Measurements from ENCODE around the gene GUCA2B. TPM values are rescaled to one million over a fixed set of nuclear protein-coding genes. Genes with fewer than 3 reads are reported as not detected.

Gene GUCA2B
- total and polyA plus RNA-seq, 2 of the 4 experiments (the other 2 are of a cell fraction): not detected

GRCh38 chr1:42192106-42192505 is 38.9 kb downstream of the GUCA2B start:
- 100% methylated on average over 1 of the region's 4 CpGs; no CpG with 5 or more reads in 1 of the 2 experiments for WGBS, 2 experiments (ENCODE audit: extremely low coverage in 2 of 2, insufficient read length in 1 of 2)

More at GRCh38 chr1:42192106-42192505, 38.9 kb downstream of the GUCA2B start:
- Histone ChIP-seq H2AK9ac (replicated peaks; ENCODE audit: low read depth, low read length, poor library complexity) (no peak overlapping the region), H3K27me3 (ENCODE audit: control insufficient read depth, insufficient read depth, low read length) (no peaks in the 10 kb centered on the region), H4K20me1 (ENCODE audit: insufficient read depth, low read length) (no peaks in the 10 kb centered on the region; the same call in 1 of the 2 replicates), H2BK20ac (ENCODE audit: low read depth, low read length) (no peak overlapping the region), H3K4me1 (ENCODE audit: control insufficient read depth, insufficient read depth, low read length) (no peaks in the 10 kb centered on the region), H2AFZ (replicated peaks; ENCODE audit: low read length, poor library complexity) (no peak overlapping the region), H3K36me3 (ENCODE audit: control insufficient read depth, insufficient read depth, low read length) (peaks cover 9% of the 10 kb centered on the region), H3K4me2 (ENCODE audit: low read depth, low read length) (no peak overlapping the region), H3K23ac (ENCODE audit: low read depth, low read length) (no peak overlapping the region), H2BK5ac (ENCODE audit: low read depth, low read length, poor library complexity, severe bottlenecking) (no peak overlapping the region), H4K91ac (ENCODE audit: insufficient read depth, low read depth, low read length) (no peak overlapping the region), H3K4me3 (ENCODE audit: insufficient read depth, low read depth, low read length) (no peak overlapping the region), H2BK15ac (ENCODE audit: low read depth, low read length) (no peak overlapping the region), H3K9me1 (ENCODE audit: insufficient read depth, low read length) (peaks cover 3% of the 10 kb centered on the region; the same call in 1 of the 2 replicates), H2BK120ac (ENCODE audit: low read depth, low read length) (no peak overlapping the region), H3K9ac (ENCODE audit: low read depth, low read length) (no peak overlapping the region), H4K8ac (ENCODE audit: low read depth in 2 of 2, low read length in 2 of 2) (no peak overlapping the region), H4K5ac (ENCODE audit: low read depth, low read length) (no peak overlapping the region), H2AK5ac (ENCODE audit: low read depth, low read length) (no peak overlapping the region), H3K27ac (ENCODE audit: insufficient read depth, low read length) (no peak overlapping the region), H3K14ac (replicated peaks; ENCODE audit: low read depth, low read length) (no peak overlapping the region), H3K9me3 (ENCODE audit: control insufficient read depth, insufficient read depth, low read length) (no peaks in the 10 kb centered on the region), H3K56ac (ENCODE audit: extremely low read depth, insufficient read depth, low read length) (no peak overlapping the region), H3K4ac (ENCODE audit: low read depth, low read length) (no peak overlapping the region), H3K79me1 (ENCODE audit: low read depth in 1 of 2, low read length in 2 of 2) (peaks cover 7 to 10% of the 10 kb centered on the region in 2 experiments; a peak in 3 of 4 replicates), H3K18ac (ENCODE audit: low read depth, low read length) (no peak overlapping the region)
- intact Hi-C loops (cut with micrococcal nuclease) (loop anchor here (5.0 kb wide), 1 partner anchor 140 kb away; no protein-coding TSS in a partner anchor), in situ Hi-C loops (cut with MboI; ENCODE audit: low sequenced_read_pairs) (no loop called here), dilution Hi-C loops (cut with HindIII; ENCODE audit: low sequenced_read_pairs, unreplicated experiment) (no loop called here)
- TF ChIP-seq MAFK (IDR thresholded peaks at IDR 0.05; ENCODE audit: low read depth, low read length): no peak
- no peak for TF ChIP-seq MXI1 (IDR thresholded peaks at IDR 0.05; ENCODE audit: borderline replicate concordance, low read depth, low read length)
- TF ChIP-seq FOS (IDR thresholded peaks at IDR 0.05; ENCODE audit: low read depth, low read length): no peak
- no peak for TF ChIP-seq BHLHE40 (IDR thresholded peaks at IDR 0.05; ENCODE audit: low read depth, low read length)
- TF ChIP-seq POLR2A (IDR thresholded peaks at IDR 0.05; ENCODE audit: low read depth, low read length): no peak
- no peak for TF ChIP-seq CHD1 (IDR thresholded peaks at IDR 0.05; ENCODE audit: low read depth, low read length)
- no peak for TF ChIP-seq NFE2L2 (IDR thresholded peaks at IDR 0.05; ENCODE audit: low read depth, low read length)
- TF ChIP-seq CEBPB (IDR thresholded peaks at IDR 0.05; ENCODE audit: low read depth, low read length): no peak
- no peak for TF ChIP-seq RFX5 (IDR thresholded peaks at IDR 0.05; ENCODE audit: low read depth, low read length)
- TF ChIP-seq RCOR1 (IDR thresholded peaks at IDR 0.05; ENCODE audit: insufficient replicate concordance, low read length): no peak
- no peak for TF ChIP-seq ELK1 (IDR thresholded peaks at IDR 0.05; ENCODE audit: borderline replicate concordance, low read depth, low read length)
- TF ChIP-seq CTCF (conservative IDR thresholded peaks at IDR 0.05; ENCODE audit: low read depth, low read length): no peak
- TF ChIP-seq USF2 (IDR thresholded peaks at IDR 0.05; ENCODE audit: low read depth, low read length): no peak
- TF ChIP-seq SMC3 (IDR thresholded peaks at IDR 0.05; ENCODE audit: low read depth, low read length): no peak
- TF ChIP-seq RAD21 (IDR thresholded peaks at IDR 0.05; ENCODE audit: low read length): no peak
- no peak for TF ChIP-seq MAZ (IDR thresholded peaks at IDR 0.05; ENCODE audit: borderline replicate concordance, low read depth, low read length)
- DNase-seq (no peak), ATAC-seq (ENCODE audit: low read depth) (no peak)
- no TSS peak for BruUV-seq (replicated peaks)
- CTCF ChIA-PET: no interaction called here
- POLR2A ChIA-PET (ENCODE audit: unreplicated experiment): no interaction called here

All from IMR-90 (cell line).